Measurements from ENCODE around the gene TTLL4.
"Not testable (repeated sequence)": the region's sequence is repeated elsewhere in the genome, so short reads cannot be mapped to it uniquely, and the experiment has no call there.

Gene TTLL4

DNA sequence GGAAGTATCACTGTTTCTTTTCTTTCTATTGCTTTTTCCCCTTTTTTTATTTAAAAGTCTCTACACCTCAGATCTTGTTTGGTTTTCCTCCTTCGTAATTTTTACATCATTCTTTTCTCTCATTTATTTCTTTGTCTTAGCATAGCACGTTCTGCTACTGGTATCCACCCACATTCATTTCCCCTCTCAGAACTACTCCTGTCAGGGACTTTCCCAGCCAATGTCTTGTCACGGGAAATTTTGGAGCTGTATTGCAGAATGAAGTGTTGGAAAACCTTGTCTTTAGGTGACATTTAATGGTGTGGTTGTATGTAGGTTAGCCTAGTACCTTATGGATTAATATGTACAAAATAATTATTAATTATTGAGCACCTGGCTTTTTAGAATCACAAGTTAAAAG is 34.0 kb downstream of the TTLL4 start:
- no peak for DNase-seq (ENCODE audit: low spot score)

DNA sequence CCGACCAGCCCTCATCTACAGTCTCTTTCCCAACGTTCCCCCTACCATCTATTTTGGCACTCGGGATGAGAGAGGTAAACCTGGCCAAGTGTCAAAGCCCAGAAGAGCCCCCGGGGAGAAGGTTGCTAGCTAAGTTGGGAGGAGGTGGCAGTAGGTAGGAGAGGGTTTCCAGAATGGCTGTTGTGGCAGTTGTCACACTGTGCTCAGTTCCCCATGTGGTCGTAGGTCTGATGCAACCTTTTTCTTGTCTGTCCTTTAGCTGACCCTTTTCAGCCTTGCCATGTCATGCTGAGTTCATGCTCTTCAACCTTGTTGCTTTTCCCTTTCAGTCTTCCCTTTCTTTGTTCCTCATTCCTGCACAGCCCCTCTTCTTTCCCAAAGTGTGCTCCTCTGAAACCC is 34.5 kb downstream of the TTLL4 start:
- no peak for DNase-seq (ENCODE audit: low spot score)

DNA sequence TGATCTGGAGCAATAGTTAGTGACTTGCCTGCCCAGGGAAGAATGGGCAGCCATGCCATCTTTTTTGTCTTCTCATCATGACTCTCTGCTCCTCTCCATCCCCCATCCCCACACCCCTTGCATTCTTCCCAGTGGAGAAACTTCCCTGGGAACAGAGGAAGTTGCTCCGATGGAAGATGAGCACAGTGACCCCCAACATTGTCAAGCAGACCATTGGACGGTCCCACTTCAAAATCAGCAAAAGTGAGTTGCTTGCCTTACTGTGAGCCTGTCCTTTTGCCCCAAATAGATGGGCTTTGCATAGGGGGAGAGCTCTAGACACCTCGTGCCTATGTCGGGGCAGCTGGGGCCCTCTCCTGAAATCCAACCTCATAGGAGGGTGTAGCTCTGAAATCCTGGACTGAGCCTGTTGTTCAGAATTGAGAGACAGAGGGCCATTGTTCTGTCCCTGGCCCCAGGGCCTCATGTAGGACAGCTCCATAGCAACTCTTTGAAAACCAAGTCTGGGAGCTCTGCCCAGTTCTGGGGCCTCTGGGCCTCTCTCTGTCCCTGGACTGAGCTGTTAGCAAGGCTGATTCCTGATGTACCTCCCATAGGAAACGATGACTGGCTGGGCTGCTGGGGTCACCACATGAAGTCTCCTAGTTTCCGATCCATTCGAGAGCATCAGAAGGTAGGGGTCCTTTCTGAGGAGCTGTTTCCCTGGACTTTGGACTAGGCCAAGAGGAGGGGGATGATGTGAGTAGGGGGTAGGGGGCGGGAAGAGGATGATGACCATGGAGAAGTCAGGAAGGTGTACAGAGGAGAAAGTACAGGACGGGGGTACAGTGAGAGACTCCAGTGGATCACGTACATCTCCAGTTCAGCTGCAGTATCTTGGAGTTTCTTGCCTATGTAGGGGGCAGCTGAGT is 35.2 kb downstream of the TTLL4 start:
- peak; percentile 37 for DNase-seq (ENCODE audit: low spot score)

DNA sequence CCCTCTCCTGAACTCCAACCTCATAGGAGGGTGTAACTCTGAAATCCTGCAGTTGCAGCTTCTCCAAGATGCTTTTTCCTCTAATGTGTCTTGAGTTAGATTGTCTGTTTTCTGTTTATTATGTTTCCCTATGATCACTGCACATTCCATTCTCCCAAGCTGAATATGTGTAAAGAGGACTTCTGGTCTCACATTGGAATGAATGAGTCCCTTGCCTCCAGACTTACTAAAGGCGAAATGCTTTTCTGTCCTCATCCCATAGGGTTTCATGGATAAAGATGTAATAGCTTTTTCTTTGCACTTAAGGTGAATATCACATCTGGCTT is 35.8 kb downstream of the TTLL4 start:
- DNase-seq (ENCODE audit: low spot score): no peak

DNA sequence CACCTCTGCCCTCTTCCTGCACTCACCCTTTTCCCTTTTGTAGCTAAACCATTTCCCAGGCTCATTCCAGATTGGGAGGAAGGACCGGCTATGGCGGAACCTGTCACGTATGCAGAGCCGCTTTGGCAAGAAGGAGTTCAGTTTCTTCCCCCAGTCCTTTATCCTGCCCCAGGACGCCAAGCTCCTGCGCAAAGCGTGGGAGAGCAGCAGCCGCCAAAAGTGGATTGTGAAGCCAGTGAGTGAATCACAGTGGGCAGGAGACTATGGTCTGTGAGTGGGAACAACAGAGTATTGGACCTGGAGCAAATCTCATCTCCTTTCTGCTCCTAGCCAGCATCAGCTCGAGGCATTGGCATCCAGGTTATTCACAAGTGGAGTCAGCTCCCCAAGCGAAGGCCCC is 36.3 kb downstream of the TTLL4 start:
- DNase-seq (ENCODE audit: low spot score): no peak

DNA sequence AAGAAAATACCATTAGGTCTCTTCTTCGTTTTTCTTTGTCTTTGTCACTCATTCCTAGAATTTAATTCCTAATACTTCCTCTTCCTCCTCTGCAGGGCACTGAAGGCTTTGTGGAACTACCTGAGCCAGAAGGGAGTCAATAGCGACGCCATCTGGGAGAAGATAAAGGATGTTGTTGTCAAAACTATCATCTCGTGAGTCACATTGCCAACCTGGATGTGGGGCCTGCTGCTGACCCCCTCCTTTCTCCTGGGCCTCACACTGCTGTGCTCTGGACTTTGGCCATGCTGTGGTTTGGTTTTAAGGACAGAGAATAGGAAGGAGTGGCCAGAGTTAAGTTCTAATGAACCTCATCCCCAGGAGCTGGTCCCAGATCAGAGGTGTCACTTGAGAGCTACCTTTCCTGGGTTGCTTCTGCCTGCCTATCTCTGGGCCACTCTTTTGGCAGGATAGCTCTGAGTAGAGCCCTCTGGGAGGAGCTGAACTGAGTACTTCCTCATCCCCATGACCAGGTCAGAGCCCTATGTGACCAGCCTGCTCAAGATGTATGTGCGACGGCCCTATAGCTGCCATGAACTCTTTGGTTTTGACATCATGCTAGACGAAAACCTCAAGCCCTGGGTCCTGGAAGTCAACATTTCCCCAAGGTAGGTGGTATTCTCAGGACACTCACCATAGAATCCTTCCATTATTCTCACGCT is 38.3 kb downstream of the TTLL4 start:
- DNase-seq (ENCODE audit: low spot score): no peak

DNA sequence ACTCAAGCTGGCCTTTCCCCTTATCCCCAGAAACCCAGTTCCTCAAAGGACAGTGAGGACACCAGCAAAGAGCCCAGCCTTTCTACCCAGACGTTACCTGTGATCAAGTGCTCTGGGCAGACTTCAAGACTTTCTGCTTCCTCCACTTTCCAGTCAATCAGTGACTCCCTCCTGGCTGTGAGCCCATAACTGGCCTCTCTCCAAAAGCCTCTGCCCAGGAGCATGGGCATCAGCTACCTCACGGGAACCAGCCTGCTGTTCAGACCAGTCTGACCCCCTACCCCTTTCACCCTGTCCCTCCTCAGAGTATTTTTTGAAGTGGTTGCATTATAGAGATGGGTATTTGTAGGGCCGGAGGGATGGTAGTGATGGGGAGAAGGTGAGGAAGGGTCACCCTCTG is 43.6 kb downstream of the TTLL4 start:
- no peak for DNase-seq (ENCODE audit: low spot score)

DNA sequence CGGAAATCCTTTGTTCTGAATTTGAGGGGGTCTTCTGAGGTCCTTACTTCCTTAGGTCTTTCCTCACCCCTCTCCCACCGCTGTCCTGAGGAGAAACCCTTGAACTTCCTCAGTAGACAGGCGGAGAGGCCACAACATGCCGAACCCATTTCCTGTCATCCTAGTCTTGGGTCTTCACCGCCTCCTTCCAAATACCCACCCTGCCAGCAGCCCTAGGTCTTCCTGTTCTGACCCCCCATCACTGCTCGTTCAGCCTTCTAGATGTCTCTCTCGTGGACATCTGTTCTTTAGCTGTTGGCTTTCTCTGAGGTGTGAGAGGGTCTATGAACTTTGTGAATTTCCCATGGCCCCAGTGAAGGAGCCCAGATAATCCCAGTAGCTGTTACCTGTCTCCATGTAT is 44.1 kb downstream of the TTLL4 start:
- DNase-seq (ENCODE audit: low spot score): no peak

DNA sequence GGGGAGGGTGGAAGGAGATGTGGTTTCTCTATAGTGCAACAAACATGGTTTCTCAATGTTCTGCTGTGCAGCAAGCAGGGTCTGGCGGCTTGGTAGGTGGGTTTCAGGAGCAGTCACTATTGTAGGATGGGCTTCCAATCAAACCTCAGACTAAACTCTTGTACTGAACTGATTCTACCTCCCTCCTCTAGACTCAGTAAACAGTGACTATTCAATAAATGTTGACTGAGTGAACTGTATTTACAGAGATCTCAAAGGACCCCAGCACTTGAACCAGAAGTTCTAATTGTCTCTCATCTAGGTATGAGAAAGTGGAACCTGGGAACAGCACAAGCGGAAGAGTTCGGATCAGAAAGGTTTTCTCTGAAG is 44.5 kb downstream of the TTLL4 start:
- DNase-seq (ENCODE audit: low spot score): no peak

DNA sequence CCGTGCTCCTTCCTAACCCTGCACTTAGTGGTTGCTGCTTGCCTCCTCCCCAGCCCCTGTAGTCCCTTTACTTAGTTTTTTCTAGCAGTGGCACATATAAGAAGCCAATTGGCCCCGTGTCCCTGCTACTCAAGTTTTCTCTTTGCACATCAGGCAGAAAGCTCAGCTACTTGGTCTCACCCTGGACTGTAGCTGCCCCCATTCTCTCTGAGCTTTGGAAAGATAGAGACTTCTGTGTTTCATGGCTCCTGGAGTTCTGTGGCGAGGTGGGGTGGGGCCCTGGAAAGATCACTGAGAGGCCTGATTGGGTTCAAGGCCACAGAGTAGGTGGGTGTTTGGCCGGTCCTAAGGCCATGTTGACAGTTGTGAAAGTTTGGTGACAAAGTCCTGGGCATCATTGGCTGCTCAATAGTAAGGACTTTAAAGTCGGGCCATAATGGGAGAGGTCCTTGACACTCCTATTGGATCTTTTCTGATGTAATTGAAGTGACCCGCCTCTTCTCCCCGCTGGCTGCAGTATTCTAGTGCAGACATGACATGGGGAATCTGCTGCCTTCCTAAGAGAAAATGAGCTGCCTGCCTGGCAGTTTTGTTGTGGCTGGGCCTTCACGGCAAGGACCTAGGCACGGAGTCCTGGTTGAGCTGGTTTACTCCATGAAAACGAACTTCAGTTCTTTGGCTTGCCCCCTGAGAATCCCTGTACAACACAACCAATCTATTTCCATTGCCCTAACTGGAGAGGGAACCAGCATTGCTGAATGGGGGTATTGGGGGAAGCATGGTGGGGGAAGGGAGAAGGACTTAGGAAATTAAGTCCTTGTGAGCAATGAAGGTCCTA is 45.2 kb downstream of the TTLL4 start:
- DNase-seq (ENCODE audit: low spot score): no peak

DNA sequence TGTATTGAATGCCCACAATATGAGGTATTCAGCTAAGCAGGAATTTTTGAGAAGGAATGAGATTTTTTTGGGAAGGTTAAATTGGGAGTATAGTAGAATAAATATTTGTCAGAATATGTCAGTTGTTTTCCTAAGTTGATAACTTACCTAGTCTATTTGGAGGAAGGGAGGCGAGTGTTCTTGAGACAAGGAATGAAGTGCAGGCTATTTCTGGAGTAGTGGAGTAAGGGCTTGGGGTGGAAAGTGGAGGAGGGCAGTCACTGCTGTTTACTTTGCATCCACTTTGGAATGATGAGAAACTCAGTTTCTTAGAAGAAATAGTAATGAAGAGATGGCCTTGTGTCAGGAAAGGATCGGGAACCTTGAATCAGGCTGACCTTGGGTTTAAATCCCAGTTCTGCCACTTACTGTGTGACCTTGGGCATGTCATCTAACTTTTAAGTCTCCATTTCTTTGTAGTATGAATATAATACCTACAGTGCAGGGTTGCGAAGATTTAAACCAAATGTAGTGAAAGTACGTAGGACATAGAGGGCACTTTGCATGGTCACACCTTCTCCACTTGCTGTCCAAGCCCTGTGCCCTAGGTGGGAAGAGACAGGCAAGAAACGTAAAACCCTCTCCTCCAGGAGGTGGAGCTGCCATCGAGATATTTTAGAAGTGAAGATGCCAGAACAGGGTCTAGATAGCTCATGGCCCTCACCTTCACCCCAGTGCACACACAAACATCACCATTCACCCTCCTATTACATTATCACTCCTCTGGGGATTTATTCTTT is 46.2 kb downstream of the TTLL4 start:
- no peak for DNase-seq (ENCODE audit: low spot score)

DNA sequence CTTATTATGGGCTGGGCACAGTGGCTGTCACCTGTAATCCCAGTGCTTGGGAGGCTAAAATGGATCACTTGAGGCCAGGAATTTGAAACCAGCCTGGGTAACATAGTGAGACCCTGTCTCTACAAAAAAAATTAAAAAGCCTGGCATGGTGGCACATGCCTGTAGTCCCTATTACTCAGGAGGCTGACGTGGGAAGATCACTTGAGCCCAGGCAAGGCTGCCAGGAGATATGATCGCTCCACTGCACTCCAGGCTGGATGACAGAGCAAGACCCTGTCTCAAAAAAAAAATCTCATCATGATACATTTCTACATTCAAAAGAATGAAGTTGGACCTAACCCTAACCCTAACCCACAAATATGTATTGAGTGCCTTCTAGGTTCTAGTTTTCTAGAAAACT is 51.2 kb downstream of the TTLL4 start:
- DNase-seq (ENCODE audit: low spot score): no peak

DNA sequence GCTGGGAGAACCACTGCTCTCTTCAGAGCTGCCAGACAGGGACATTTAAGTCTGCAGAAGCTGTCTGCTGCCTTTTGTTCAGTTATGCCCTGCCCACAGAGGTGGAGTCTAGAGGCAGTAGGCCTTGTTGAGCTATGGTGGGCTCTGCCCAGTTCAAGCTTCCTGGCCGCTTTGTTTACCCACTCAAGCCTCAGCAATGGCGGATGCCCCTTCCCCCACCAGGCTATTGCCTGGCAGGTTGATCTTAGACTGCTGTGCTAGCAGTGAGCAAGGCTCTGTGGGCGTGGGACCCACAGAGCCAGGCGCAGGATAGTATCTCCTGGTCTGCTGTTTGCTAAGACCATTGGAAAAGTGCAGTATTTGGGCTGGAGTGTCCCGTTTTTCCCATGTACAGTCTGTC is 62.1 kb downstream of the TTLL4 start:
- DNase-seq (ENCODE audit: low spot score): not testable (repeated sequence)

DNA sequence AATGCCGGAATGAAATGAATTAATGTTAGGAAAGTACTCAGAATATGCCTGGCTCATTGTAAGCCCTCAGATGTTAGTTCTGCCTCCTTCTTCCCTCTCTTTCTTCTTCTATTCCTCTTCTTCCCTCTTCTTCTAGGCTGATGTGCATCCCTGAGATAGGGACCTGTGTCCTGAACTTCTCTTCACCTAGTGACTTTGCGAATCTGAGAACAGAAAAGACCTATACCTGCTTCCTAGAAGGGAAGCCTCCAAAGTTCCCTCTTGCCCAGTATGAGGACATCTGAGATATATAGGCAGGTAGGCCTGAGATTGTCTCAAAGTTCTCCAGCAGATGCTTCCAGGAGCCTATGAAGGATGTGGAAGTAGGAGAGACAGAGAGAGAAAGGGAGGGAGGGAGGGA is 63.2 kb downstream of the TTLL4 start:
- no peak for DNase-seq (ENCODE audit: low spot score)

DNA sequence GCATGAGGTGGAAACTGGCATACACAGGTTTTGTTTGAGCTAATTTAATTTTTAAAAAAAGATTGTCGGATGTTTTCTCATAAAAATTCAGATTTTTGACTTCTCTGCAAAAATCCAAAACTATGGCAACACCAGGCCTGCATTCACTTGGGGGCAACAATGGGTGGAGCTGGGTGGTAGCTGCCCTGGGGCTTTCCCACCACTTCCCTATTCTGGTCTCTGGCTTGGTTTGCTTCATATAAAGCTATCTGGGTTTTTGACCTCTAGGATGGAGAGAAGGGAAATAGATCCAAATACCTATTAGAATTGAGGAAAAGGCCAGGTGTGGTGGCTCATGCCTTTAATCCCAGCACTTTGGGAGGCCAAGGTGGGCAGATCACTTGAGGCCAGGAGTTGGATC is 65.9 kb downstream of the TTLL4 start:
- no peak for DNase-seq (ENCODE audit: low spot score)

DNA sequence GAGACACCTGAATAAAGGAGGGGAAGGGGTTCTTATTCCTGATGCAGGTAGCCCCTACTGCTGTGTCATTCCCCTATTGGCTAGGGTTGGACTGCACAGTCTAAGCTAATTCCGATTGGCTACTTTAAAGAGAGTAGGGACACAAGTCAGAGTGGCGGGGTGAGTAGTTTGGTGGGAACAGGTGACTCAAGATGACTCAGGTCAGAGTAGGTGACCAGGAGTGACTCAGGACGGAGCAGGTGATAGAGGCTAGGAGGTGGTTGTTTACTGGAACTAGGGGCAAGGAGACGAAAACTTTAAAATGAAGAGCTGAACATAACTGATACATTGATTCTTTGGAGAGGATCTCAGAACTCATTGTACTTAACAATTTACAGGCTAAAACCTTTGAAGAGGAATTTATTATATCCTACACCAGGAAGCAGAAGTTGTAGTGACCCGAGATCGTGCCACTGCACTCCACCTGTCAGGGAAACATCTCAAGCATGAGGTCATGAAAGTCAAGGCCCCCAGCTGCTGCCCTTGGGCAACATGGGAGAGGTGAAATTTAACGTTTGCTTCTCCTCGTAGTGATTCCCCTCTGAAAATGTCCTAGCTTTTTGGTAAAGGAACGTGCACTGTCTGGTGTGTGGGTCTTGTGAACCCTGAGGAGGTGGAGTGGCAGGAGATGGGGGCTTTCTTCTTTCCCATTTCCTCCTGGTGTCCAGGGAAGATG is 66.8 kb downstream of the TTLL4 start:
- DNase-seq (ENCODE audit: low spot score): no peak

DNA sequence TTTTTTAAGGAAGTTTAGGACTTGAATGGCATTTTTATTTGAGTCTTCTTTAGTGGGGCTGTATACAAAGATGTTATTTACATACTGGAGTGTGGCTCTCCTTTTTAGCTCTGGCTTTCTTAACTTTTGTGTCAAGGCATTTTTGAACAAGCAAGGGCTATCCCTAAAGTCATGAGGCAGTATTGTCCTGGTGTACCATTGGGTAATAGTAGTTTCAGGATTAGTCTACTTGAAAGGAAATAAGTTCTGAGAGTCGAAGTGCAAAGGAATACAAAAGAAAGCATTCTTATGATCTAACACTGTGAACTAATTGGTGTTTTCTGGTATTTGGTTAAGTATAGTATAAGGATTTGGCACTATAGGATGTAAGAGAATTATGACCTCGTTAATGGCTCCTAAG is 69.4 kb downstream of the TTLL4 start:
- DNase-seq (ENCODE audit: low spot score): no peak

DNA sequence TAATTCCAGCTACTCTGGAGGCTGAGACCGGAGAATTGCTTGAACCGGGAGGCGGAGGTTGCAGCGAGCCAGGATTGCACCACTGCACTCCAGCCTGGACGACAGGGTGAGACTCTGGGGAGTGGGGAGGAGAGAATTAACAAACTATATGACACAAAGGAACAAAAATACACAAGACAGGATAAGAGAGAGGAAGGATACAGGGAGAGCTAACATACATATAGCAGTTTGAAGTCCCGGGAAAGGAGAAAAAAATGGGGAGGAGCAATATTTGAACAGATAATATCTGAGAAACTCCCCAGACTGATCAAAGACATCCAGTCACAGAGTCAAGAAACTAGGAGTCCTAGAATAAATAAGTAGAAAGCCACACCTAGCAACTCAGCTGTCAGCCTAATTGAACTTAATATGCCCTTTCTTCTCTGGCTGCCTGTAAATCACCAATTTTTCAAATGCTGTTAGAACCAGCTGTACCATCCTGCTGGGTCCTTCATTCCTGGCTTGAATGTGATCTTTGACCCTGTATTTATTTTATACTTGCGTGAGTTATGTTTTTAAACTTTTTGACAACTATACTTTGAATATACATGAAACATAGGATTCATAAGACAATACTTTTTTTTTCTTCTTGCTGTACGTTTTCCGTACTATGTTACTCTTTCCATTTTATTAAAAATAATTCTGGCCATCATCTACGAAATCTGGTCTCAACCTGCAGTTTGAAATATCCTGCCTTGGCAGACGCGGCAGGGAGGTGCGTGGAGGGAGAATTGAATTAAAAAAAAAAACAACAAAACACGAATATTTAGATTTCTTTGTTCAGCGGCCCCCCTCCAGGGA is 70.4 kb downstream of the TTLL4 start:
- DNase-seq (ENCODE audit: low spot score): no peak

DNA sequence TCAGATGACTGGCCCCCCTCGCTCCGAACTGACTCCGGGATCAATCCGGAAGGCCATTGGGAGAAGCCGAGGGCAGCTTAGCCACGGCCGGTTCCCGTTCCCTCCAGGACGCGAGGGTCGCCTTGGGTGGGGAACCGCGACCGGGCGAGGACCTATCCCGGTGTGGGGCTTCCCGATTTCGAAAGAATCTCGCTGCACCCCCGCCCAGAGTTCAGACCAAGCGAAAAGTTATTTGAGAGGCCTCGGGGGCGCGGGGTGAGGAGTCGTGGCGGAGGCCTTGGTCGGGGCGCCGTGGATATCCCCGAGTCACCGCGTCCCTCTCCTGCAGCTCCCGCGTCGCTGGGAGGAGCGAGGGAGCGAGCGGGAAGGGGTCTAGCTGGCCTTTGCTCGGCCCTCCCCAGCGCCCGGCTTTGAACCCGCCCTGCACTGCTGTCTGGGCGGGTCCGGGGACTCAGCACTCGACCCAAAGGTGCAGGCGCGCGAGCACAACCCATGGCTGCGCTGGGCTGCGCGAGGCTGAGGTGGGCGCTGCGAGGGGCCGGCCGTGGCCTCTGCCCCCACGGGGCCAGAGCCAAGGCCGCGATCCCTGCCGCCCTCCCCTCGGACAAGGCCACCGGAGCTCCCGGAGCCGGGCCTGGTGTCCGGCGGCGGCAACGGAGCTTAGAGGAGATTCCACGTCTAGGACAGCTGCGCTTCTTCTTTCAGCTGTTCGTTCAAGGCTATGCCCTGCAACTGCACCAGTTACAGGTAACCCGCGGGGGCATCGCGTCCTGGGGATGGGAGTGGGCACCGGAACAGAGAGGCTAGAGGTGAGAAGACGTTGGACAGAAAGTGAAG is 71.3 kb downstream of the TTLL4 start, which contains the start of gene CYP27A1:
Gene CYP27A1, plus strand, starts transcription at position 457 of the 837 bp plus-strand sequence. Its CDS starts 36 bp downstream, at position 493.
- no peak for DNase-seq (ENCODE audit: low spot score)

DNA sequence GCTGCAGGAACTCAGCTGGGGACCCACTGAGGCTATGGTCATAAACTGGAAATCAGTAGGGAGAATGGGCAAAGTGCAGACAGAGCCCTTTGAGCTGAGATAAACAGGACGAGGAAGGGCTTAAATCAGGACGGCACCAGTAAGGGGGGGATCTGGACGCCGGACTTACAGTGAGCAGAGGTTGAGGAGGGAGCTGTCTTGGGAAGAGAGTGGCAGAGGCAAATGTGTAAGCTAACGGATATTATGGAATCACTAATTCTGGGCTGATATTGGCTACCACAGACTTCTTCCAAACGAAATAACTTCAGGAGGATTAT is 71.9 kb downstream of the TTLL4 start:
- DNase-seq (ENCODE audit: low spot score): no peak
